HuH-7.5 (cell line): ENCODE measurements around the gene MYH9.

Source experiments
- DNase-seq: peaks from one replicate; pipeline ENCODE4 v3.0.0; 2011; ENCODE audit warnings: low spot score

MYH9 gene

DNA sequence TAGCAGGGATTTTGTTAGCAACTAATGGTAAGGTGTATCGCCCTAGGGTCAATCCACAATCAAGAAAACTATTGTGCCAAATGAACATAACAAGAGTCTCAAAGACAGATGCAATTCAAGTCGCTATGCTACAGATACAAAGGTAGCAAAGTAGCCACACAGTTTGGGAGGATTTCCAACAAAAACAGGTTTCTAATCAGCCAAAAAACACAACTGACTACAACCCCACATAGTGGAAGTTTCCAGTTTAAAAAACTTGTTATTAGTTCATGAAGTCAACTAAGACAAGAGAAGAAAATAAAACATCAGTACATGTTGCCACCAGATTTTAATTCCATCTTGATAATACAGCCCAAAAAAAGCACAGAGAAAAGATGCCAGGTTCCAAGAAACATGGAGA, 38.0 kb downstream of the MYH9 start:
- DNase-seq, result no peak

- no peak for DNase-seq
Measured at GRCh38 chr22:36348760-36349159, 39.0 kb downstream of the MYH9 start.

GRCh38 chr22:36347094-36347493, 40.7 kb downstream of the MYH9 start:
- no peak for DNase-seq

DNA sequence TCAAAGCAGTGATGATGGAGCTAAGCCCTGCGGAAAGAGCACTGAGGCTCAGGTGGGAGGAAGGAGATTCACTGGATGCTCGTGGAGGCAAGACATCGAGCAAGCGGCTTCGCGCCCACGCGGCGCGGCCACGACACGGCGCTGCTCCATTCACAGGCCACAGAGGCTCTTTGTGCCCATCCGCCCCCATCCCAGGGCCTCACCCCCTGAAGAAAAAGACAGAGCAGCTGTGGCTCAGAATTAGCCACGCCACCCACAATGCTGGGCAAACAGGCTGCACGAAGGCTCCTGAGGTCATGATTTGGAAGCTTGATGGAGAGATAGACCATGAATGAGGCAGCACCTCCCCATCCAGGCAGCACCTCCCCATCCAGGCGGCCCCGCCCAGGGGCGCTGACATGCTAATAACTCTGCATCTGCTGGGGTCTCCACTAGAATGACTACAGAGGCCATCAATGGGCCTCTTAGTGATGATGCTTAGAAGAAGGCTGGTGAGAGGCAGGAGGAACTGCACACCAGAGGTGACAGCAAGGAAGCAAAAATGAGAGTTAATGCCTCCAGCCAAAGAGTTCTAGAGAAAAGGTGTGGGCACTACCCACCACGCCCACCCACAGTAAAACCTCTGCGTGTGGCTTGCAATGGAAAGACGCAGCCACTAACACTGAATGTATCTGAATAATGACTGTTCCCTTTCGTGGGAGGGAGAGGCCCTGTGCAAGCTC, 43.5 kb downstream of the MYH9 start:
- no peak for DNase-seq

- DNase-seq, result no peak
Measured at GRCh38 chr22:36343720-36344105, 44.1 kb downstream of the MYH9 start.

GRCh38 chr22:36343070-36343719, 44.6 kb downstream of the MYH9 start:
- DNase-seq, result no peak

GRCh38 chr22:36341640-36342041, 46.1 kb downstream of the MYH9 start:
- DNase-seq, result no peak

DNA sequence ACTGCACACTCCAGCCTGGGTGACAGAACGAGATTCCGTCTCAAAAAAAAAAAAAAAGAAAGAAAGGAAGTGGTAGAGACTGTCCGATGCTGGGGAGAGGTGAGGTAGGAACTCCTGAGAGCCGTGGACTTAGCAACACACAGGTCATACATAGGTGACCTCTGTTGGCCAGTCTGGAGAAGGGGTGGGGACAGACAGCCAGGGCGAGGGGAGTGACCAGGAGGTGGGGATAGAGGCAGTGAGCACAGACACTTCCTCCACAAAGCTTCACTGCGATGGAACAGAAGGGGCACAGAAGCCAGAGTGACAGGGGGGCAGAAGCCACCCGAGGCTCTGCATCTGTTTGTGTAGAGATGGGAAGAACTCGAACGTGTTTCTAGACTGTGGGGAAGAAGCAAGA, 47.1 kb downstream of the MYH9 start:
- DNase-seq, result peak; percentile 64

DNA sequence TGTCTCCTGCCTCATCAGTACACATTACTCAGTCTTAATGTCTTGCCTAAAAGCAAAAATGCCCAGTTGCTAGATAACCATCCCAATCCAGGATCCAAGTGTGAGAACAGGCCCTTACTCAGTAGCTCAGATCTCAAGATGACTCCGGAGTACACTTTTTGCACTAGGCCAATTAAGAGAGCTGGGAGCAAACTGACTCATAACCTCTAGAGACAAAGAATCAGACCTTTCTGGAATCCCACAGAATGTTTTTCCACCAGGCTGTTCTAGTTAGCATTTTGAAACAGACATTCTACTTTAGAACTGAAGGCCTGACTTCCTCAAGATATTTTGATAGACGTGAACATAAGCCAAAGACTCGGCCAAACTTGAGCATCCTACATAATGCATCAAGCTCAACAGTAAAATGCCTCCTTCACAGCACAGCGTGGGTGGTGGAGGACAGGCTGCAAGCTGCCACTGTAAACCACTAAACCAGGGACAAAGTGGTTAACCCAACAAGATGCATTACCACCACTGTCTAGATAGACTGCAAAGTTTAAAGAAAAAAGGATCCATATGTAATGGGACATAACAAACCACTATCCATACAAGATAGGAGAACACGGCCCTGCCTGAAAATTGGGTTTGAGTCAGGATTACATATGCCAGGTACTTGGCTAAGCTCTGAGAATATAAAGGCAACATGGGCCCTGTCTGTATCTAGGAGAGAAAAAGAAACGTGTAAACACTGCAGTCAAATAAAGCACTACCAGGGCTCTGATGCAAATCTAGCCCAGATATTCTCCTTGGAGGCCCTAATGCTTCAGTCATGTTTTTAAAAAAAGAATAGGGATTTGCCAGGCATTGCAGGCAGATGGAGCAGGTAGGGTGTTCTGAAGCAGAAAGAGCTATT, 48.3 kb downstream of the MYH9 start:
- DNase-seq, result no peak

GRCh38 chr22:36337365-36338130, 50.2 kb downstream of the MYH9 start:
- no peak for DNase-seq

DNA sequence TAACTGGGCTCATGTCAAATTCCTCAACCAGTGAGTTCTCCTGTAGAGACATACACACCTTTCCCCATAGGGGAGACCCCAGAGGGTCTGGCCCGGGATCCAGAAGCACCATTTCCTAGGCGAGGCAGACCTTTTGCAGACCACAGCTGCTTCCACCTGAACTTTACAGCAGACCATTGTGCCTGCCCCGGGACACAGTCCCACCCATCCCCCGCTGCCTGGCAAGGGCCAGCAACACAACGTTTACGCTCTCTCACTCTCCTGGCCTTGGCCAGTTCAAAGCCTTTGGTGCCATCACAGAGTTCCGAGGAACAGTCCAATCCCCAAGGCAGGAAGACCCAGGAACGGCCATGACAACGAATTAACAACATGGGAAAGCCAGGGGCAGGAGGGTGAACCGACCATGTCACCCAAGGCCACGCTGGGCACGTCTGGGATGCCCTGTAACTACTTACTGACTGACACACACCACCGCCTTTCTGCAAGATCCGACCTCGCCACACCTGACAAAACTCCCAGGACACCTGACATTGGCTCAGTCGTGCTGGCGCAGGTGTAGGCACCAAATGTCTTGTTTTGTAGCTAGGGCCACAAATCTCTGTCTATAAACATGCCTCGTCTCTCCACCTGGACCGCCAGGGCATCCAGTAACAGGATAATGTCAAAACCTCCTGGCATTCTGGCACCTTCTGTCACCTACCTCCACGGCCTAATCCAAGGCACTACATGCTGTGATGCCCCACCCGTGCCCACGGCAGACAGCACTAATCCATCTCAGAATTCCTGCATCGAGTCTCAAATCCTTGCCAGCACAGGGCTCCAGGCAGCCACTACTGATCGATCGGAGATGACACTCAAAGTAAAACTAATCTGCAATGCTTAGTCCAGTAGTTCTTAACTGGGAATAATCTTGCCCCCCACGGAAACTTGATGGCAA, 51.3 kb downstream of the MYH9 start:
- no peak for DNase-seq

DNA sequence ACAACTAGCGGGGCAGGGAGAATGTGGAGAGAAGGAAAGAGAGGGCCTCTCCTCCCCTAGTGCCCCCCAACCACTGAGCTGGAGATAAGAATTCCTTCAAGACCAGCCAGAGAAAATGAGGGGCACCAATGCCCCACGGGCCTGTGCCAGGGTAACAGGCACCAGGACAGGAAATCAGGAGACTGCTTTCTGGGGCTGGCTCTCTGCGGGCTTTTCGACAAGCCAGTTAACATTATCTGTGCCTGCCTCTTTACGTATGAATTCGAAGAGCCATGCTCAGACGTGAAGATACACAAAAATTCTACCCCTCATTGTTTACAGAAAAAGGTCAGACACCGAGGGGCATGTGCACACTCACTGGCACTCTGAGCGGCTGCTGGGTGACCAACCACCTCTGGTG, 52.1 kb downstream of the MYH9 start:
- DNase-seq, result no peak

DNA sequence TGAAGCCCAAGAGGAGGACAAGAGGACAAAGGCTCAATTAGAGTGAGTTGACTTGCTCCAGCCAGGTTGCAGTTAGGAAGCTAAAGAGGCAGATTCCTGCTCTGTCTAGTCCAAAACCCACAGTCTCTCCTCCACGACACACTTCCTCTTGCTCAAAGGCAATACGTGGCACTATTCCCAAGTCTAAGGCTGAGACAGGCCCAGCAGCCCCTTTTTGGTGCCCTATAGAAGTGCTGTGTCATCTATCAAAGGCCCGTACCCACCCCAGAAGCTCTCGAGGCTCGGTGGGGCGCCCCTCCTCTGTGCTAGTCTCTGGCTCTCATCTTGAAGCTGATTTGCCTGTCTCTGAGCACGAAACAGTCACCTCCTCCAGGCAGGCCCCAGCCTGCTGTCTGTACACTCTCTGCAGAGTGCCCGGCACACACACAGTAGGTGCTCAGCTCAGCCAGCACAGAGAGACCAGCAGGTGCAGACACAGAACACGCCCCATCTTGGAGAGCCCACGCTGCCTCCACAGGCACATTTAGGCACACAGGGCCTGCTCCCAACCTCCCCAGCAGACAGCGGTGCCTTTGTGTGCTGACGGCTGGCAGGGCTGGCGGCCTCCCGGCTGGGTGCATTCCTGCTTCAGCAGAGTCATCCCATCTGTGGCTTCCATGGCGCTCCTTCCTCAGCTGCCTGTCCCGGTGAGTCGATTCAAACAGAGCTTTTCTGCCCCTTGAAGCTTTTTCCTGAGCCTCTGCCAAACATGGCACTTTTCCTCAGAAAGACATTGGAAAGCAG, 52.8 kb downstream of the MYH9 start:
- no peak for DNase-seq

DNA sequence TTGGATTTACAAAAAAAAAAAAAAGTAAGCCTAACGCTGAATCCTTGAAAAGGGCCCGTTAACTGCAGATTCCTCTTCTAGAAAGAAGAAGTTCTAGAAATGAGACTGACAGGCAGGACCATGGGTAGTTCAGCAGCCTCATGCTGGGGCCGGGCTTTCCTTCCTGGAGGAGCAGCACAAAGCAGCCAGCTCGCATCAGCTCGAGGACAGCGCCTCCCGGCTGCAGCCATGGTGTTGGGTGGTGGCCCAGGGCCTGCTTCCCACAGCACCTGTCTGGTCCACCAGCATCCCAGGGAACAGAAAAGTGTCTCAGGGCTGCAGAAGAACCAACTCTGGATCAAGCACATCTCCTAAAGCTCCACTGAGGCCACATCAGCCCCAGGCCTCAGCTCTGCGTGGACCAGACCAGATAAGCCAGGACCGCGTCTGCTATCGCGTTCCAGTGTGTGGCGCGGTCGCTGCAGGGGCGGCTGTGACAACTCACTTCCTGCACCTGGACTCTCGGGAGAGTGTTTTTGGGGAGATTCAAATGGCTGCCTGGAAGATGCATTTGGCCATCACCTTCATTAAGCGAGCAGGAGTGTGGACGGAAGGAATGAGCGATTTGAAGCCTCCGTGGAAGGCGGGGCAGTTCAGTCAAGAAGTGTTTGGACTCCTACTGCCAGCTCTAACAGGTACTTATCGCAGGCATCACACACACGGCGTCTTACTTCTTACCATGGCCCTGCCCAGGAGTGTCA, 53.5 kb downstream of the MYH9 start:
- DNase-seq, result no peak

- DNase-seq, result no peak
Measured at GRCh38 chr22:36333644-36334043, 54.1 kb downstream of the MYH9 start.

DNA sequence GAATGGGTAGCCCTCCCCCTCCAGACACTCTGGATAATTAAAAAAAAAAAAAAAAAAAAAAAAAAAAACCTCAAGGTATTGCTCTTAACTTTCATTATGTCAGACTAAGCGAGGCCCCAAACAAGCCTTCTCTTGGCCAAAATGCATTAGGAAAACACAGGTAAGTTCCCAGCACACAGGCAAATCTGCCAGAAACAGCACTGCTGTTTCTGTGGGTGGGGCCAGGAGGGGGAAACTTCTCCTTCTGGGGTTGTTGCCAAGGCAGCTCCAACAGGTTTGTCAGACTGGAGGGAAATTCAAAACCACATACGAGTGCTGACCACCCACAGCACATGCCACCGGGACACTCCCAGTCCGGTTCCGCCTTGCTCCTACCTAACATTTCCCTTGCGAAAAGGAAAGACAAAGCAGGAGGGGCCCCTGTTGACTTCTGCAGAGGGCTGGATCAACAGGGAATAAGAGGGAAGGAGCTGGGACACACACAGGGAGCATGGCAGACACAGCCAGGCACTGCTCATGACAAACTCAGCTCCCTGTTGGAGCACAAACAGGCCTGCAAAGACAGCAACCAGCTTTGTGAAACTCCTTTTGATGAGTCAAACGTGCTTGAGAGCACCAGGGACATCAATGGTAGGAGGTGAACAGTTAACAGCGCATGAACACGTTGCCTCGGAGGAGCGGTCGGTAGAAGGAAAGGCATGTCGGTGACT, 55.0 kb downstream of the MYH9 start:
- DNase-seq, result no peak

GRCh38 chr22:36331912-36332622, 55.7 kb downstream of the MYH9 start:
- no peak for DNase-seq

- no peak for DNase-seq
Measured at GRCh38 chr22:36331306-36331911, 56.4 kb downstream of the MYH9 start.
